ENCODE measurements around the gene FAU. TPM values are rescaled to one million over a fixed set of nuclear protein-coding genes. Genes with fewer than 3 reads are reported as not detected.

The FAU gene
- total and polyA plus RNA-seq, 10 of the 15 experiments (the other 5 are each of a cell fraction or from before 2014, with no cell fraction given) = 332 to 1,347 (median 990) TPM

DNA sequence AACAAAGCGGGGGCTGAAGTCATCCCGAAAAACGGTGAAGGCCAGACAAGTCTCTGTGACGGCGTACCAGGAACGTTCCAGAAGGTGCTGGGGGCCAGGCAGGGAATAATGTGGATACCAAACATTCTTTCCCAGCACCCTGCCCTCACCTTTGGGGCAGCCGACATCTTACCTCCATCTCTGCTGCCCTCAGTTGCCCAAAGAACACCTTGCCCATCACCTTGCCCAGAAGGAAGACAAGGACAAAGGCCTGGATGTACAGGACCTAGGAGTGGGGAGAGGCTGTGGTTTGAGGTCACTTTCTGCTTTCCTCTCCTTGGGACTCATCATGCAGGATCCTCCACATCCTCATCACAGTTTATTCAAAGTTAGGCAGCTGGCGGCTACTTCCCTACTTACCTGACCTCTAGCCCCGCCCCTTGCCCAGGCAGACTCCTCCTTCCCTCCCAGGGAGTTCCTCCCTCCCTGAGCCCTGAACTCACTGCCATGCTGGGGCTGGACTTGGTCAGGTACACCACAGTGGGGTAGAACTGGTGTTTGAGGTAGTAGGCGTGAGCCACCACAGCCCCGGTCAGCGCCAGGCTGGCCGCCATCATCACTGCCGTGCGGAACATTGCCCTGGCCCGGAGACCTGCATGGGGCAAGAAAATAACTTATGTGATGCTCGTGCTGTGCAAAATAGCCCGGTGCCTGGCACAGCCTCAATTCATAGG, 11.2 kb upstream of the FAU start (continued):
- no peak for TF ChIP-seq ZNF592 (IDR thresholded peaks at IDR 0.05)
- TF ChIP-seq CEBPB (IDR thresholded peaks at IDR 0.05; ENCODE audit: borderline replicate concordance in 1 of 2, low read depth in 2 of 2, low read length in 2 of 2) = no peak
- no peak for TF ChIP-seq EED (IDR thresholded peaks at IDR 0.05; ENCODE audit: low read depth)
- no peak for TF ChIP-seq KDM1A (IDR thresholded peaks at IDR 0.05; ENCODE audit: borderline replicate concordance)
- no peak for TF ChIP-seq ZNF687 (IDR thresholded peaks at IDR 0.05)
- no peak for TF ChIP-seq RCOR1 (conservative IDR thresholded peaks at IDR 0.05; ENCODE audit: low read depth, low read length)
- TF ChIP-seq MYB (IDR thresholded peaks at IDR 0.05; ENCODE audit: borderline replicate concordance, low read depth, low read length) = no peak
- no peak for TF ChIP-seq RAD51 (IDR thresholded peaks at IDR 0.05)
- 0 out of 2 replicates have a peak, but pooled peaks have one; percentile 24 for TF ChIP-seq HDGF (IDR thresholded peaks at IDR 0.05)
- no peak for TF ChIP-seq HDAC2 (IDR thresholded peaks at IDR 0.05)
- TF ChIP-seq BMI1 (IDR thresholded peaks at IDR 0.05; ENCODE audit: borderline replicate concordance) = no peak
- peak; percentile 68 for TF ChIP-seq YY1 (IDR thresholded peaks at IDR 0.05; ENCODE audit: low read depth, low read length)
- TF ChIP-seq, protein P1, sequence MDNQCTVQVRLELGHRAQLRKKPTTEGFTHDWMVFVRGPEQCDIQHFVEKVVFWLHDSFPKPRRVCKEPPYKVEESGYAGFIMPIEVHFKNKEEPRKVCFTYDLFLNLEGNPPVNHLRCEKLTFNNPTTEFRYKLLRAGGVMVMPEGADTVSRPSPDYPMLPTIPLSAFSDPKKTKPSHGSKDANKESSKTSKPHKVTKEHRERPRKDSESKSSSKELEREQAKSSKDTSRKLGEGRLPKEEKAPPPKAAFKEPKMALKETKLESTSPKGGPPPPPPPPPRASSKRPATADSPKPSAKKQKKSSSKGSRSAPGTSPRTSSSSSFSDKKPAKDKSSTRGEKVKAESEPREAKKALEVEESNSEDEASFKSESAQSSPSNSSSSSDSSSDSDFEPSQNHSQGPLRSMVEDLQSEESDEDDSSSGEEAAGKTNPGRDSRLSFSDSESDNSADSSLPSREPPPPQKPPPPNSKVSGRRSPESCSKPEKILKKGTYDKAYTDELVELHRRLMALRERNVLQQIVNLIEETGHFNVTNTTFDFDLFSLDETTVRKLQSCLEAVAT (IDR thresholded peaks at IDR 0.05) = no peak
- peak; percentile 74; the same call in 1 of the 2 replicates for TF ChIP-seq POLR2A (IDR thresholded peaks at IDR 0.05; ENCODE audit: low read depth, low read length)
- no peak for TF ChIP-seq MEF2A (IDR thresholded peaks at IDR 0.05; ENCODE audit: insufficient read depth, low read depth, low read length)
- no peak for TF ChIP-seq RELA (IDR thresholded peaks at IDR 0.05; ENCODE audit: borderline replicate concordance, partially characterized antibody)
- TF ChIP-seq POLR2AphosphoS2 (IDR thresholded peaks at IDR 0.05; ENCODE audit: low read depth, low read length) = peak; percentile 58; the same call in 1 of the 2 replicates
- TF ChIP-seq ZNF274 (IDR thresholded peaks at IDR 0.05; ENCODE audit: insufficient read depth, insufficient read length) = no peak
- TF ChIP-seq, protein P2, sequence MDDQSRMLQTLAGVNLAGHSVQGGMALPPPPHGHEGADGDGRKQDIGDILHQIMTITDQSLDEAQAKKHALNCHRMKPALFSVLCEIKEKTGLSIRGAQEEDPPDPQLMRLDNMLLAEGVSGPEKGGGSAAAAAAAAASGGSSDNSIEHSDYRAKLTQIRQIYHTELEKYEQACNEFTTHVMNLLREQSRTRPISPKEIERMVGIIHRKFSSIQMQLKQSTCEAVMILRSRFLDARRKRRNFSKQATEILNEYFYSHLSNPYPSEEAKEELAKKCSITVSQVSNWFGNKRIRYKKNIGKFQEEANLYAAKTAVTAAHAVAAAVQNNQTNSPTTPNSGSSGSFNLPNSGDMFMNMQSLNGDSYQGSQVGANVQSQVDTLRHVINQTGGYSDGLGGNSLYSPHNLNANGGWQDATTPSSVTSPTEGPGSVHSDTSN (IDR thresholded peaks at IDR 0.05; ENCODE audit: insufficient replicate concordance, low read depth, low read length) = no peak
- TF ChIP-seq NFIC (IDR thresholded peaks at IDR 0.05; ENCODE audit: low read depth, low read length) = no peak

All from GM12878 (cell line).